Hematopoietic multipotent progenitor cell treated with erythropoietin and hydrocortisone succinate and interleukin-3 and kit ligand, for 8 days (in vitro differentiated cells): ENCODE data around the gene SPP1.
"Not testable (repeated sequence)": the region's sequence is repeated elsewhere in the genome, so short reads cannot be mapped to it uniquely, and the experiment has no call there.

Experiments
- DNase-seq: peaks from one replicate; pipeline ENCODE4 v3.0.0-alpha.2; 2015

SPP1 gene

DNA sequence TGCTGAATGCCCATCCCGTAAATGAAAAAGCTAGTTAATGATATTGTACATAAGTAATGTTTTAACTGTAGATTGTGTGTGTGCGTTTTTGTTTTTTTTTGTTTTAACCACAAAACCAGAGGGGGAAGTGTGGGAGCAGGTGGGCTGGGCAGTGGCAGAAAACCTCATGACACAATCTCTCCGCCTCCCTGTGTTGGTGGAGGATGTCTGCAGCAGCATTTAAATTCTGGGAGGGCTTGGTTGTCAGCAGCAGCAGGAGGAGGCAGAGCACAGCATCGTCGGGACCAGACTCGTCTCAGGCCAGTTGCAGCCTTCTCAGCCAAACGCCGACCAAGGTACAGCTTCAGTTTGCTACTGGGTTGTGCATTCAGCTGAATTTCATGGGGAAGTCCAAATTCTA is at the start of gene SPP1:
TSS of gene SPP1 (plus strand) at position 249 of the 400 bp plus-strand sequence. CDS start 1,182 bp downstream, outside the sequence.
- DNase-seq: peak; percentile 27

DNA sequence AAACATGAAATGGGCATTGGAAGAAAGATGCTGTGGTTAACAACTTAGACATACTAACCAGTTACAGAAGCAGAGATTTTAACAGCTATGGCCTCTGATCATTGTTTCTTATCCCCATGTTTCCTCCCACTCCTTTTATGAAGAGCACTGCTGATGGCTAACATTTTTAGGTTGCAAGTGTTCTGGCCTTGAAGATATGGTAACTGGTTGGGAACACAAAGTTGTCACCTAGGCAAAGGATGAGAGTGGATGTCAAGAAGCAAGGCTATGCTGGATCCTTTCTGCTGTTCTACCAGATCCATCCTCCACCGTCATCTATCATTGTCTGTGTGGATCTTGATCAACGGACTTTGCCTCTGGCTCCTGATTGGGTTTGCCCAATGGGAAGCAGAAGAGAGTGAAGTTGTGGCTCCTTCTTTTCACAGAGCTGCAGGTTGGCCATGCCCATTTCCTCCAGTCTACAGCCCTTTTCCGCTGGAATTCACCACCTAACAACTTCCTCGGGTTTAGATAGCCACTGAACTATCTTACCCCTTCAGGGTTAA is 48.9 kb upstream of the SPP1 start:
- no peak for DNase-seq

DNA sequence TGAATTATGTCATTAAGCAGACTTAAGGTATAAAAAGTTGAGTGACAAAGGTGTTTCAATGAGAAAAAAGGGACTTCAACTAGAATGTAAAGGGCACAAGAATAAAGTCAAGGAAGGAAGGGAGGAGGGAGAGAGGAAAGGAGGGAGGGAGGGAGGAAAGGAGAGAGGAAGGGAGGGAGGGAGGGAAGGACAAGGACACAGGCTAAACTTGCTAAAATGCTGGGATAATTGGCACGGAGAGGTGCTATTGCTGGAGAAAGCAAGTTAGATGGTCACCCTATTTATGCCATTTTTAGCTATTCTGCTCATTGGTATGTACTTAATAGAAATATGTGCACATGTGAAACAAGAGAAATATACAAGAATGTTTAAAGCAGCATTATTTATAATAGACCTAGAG is 44.9 kb upstream of the SPP1 start:
- DNase-seq: no peak

DNA sequence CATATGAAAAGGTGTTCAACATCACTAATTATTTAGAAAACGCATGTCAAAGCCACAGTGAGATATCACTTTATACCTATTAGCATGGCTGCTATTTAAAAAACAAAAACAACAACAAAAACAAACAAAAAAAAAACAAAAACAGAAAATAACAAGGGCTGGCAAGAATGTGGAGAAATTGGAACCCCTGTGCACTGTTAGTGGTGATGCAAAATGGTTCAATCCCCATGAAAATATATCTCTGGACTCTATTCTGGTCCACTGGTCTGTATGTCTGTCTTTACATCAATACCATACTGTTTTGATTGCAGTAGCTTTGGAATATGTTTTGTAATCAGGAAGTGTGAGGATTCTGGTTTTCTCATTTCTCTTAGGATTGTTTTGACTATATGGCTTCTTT is 43.6 kb upstream of the SPP1 start:
- no peak for DNase-seq

DNA sequence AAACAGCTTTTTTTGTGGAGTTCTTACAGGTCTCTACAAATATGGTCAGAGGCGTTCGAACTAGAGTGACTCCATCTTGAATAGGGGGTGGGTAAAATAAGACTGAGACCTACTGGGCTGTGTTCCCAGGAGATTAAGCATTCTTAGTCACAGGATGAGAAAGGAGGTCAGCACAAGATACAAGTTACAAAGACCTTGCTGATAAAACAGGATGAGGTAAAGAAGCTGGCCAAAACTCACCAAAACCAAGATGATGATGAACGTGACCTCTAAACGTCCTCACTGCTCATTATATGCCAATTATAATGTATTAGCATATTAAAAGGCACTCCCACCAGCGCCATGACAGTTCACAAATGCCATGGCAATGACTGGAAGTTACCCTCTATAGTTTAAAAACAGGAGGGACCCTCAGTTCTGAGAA is 42.8 kb upstream of the SPP1 start:
- no peak for DNase-seq

DNA sequence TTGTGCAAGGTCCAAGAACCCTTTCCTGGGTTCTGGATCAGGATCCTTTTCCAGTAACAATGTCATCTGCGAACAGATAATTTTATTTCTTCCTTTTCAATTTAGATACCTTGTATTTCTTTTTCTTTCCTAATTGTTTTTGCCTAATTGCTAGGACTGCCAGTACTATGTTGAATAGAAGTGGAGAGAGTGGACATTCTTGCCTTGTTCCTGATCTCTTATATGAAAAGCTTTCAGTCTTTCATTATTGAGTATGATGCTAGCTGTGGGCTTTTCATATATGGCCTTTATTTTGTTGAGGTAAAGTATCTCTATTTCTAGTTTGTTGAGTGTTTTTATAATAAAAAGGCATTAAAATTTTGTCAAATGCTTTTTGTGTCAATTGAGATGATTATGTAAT is 42.2 kb upstream of the SPP1 start:
- DNase-seq: no peak

DNA sequence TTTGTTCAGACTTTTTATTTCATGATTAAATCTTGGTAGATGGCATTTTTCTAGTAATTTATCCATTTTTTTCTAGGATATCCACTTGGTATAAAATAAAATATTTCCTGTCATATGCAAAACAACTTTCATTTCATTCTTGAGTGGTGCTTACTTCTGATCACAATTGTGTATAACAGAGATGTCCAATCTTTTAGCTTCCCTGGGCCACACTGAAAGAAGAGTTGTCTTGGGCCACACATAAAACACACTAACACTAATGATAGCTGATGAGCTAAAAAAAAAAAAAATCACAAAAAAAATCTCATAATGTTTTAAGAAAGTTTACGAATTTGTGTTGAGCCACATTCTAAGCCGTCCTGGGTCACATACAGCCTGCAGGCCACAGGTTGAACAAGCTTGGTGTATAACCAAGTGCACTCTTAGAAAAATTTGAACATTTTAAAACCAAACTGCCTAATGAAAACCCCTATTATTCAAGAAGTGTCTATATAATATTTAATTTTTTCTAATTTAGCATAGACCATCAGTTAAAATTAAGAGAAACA is 41.3 kb upstream of the SPP1 start:
- DNase-seq: no peak

DNA sequence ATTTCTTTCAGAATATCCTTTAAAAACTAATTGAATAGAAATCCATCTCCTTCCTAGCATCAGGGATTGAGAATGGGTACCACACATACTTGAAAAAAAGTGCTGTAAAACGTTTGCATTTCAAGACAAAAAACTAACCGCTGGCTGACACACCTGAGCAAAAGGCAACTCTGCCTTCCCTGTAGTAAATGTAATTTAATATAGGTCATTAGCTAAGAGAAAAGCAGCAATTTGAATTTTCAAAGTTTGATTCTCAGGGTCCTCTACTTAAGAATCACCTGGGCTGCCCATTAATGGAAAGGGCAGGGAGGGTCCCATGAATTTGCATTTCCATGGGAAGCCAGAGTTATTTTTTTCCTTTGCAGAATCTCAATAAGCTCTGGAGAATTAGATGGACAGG is 40.5 kb upstream of the SPP1 start:
- DNase-seq: no peak

DNA sequence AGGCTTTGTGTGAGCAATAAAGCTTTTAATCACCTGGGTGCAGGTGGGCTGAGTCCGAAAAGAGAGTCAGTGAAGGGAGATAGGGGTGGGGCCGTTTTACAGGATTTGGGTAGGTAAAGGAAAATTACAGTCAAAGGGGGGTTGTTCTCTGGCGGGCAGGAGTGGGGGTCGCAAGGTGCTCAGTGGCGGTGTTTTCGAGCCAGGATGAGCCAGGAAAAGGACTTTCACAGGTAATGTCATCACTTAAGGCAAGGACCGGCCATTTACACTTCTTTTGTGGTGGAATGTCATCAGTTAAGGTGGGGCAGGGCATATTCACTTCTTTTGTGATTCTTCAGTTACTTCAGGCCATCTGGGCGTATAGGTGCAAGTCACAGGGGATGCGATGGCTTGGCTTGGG is 39.6 kb upstream of the SPP1 start:
- not testable (repeated sequence) for DNase-seq

DNA sequence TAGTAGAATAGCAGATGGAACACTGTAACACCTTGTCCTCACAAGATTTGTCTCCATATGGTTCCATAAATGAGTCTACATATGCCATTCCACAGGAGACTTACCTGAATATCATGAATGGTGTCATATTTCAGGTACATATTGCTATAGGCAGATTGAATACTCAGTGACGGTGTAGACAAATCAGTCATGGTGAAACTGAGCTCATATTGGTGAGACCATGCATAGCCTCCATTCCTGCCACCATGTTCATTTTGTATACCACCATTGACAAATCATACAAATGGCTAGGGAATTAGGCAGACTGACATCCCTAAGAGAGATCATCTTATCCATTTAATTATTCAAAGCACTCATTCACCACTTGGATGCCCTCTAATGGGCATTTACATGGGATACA is 38.0 kb upstream of the SPP1 start:
- no peak for DNase-seq

DNA sequence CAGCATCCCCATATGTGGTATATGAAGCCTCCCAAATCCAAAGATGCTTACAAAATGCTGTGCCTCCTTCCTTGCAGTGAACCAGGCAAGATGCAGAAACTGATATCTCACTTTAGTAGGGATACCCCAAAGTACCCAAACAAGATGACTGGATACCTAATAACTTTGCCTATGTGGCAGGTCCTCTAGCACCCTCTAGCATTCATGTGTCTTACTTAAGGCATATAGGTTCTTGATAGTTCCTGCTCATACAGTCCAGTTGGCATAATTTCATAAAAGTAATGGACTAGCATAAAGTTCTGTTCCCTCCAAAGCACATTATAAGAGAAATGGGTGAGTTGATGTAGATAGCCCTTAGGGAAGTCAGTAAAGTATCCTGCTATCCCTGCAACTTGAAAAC is 36.8 kb upstream of the SPP1 start:
- DNase-seq: no peak

DNA sequence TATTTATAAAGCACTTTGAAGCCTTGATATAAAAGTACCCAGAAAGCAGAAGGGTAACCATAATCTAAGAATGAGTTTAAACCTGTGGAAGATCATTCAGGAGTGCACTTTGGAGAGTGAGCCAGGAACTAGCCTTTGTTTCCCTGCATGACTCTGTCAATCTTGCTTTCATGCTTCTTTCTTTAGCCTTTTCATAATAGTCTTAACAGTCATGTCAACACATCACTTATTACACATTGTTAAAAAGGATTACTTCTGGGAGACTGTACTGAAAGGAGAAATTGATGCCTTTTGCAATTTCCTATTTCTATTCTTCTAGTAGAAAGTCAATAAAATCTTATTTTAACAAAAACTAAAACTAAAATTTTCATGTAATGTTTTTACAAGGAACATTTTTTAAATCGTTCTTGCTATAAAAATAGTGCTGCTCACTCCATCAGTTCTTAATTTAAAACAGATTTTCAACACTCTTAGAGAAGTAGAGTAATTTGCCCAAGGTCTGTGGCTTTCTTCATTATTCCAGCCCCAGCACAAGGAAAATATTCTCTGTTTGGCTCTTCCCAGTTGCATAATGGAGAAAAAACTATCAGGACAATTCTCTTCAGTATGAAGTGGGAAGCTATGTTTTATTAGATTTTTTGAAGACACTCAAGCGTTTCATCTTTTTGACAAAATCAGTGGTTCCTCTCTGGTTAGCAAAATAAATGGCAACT is 35.4 kb upstream of the SPP1 start:
- DNase-seq: no peak

DNA sequence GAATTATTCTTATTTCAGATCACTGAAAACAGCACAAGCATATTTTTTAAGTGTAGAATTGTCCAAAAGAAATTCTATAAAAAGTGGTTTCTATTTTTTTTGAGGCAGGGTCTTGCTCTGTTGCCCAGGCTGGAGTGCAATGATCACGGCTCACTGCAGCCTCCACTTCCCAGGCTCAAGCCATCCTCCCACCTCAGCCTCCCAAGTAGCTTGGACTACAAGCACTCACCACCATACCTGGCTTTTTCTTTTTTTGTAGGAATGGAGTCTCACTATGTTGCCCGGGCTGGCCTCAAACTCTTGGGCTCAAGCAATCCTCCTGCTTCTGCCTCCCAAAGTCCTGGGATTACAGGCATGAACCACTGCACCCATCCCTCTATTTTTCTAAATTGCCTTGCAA is 34.7 kb upstream of the SPP1 start:
- DNase-seq: not testable (repeated sequence)

DNA sequence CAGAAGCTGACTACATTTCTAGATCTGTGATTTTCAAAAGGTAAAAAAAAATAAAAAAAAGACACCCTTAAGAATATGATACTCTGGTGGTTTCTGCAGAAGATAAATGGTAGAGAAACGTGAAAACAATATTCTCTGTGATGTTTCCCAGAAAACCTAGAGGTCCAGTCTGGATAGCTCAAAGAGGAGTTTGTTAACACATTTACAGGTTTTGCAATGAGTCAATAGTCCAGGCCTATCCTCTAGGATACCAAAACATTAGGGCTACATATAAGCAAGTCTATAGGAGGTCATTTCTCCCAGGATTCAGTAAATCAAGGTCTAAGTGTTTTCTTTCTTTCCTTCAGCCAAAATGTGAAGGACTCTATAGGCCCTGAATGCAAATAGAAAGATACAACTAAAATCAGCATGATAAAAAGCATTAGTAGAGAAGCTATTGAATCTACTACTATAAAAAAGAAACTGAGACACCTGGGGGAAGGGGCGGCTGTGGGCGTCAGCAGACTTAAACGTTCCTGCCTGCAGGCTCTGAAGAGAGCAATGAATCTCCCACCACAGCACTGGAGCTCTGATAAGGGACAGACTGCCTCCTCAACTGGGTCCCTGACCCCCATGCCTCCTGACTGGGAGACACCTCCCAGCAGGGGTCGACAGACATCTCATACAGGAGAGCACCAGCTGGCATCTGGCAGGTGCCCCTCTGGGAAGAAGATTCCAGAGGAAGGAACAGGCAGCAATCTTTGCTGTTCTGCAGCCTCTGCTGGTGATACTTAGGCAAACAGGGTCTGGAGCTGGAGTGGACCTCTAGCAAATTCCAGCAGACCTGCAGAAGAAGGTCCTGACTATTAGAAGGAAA is 33.7 kb upstream of the SPP1 start:
- no peak for DNase-seq

DNA sequence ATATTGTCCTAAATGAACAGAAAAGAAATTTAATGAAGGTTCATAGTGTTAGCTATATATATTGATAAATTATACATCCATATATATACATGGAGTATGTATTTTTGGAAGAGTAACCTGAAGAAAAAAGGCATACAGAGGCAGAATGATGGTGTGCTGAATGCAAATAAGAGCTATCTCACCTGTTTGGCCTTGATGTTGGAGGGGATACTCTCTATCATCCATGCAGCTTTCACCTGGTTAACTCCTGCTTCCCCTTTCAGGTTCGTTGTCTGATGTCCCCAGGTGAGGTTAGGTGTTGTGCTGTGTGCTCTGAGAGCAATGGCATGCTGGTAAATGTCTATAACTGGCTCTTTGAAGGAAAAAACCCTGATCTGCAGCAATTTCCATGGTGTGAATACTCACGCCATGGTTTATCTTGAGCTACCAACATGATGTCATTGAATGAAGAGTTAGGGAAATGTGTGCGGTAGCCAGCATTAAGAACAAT is 31.8 kb upstream of the SPP1 start:
- no peak for DNase-seq

DNA sequence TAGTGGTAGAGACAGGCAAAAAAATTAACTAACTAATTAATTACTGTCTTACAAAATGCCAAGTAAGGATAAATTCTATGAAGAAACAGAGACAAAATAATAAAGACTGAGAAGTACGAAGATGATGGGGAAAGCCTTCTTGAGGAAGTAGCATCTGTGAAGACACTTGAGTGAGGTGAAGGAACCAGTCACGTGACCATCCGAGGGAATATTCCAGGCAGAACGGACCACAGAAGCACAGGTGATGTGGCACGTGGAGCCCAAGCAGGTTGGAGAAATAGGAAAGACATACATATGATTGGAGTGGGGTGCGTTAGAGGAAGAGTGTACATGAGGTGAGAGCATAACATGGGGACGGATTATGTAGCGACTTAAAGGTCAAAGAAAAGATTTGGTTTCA is 30.5 kb upstream of the SPP1 start:
- no peak for DNase-seq

DNA sequence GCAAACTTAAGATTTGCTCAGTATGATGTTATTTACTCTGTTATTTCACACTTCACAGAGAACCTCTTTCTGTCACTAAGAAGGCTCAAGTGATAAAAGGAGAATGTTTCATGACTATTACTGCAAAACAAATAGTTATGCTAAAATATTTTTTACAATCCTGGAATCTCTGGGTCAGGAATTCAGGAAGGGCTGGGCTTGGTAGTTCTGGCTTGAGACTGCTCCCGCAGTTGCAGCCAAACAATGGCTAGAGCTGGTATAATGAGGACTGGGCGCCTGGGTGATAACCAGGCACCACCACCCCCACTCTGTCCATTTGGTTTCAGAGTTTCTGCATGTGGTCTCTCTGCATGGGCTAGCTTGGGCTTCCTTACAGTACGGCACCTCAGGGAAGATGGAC is 28.7 kb upstream of the SPP1 start:
- DNase-seq: no peak

DNA sequence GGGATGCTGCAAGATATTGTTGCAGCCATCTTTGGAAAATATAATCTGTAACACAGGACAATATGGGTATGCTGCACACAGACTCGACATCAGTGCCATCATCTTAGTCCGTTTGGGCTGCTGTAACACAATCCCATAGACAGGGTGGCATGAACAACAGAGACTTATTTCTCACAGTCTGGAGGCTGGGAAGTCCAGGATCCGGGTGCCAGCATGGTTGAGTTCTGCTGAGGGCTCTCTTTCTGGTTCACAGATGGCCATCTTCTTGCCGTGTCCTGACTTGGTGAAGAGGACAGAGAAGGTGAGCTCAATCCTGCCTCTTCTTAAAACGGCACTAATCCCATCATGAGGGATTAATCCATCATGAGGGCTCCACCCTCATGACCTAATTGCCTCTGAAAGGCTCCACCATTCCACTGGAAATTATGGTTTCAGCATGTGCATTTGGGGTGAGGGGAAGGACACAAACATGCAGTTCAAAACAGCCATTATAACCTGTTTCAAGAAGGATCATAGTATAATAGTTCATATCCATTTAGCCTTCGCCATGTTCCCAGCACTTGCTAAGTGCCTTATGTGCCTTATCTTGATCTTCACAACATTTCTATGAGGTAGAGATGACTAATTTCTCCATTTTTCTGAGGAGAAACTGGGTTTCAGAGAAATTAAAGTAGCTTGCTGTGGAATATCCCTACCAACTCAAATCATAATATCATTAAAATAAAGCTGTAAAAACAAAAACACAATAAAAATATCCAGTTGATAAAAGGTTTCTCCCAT is 27.9 kb upstream of the SPP1 start:
- DNase-seq: no peak

DNA sequence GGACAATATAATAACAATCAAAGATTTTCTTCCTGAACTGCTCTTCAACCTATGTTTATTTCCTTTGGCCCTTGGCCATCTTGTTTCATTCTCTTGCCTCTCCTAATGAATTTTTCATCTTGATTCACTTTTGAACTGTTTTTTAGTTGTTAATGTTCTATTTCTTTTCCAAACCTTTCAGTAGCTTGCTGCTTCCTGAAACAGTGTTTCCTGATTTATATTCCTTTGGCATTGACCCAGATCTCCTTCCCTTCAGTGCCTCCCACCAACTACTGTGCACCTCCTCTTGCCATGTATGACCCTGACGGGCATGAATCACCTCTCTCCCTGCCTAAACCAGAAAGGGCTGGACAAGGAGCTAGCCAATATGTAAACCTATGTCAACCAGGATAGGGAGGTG is 25.6 kb upstream of the SPP1 start:
- DNase-seq: no peak

DNA sequence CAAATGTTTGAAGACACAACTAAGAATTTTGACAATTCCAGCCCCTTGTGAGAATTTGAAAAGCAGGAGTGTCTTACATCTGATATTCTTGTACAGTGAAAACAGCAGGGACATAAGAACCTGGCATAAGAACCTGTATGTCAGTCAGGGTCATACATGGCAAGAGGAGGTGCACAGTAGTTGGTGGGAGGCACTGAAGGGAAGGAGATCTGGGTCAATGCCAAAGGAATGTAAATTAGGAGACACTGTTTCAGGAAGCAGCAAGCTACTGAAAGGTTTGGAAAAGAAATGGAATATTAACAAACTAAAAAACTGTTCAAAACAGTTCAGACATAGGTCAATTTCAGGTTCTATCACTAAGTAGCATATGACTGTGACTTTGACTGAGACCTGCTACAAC is 25.0 kb upstream of the SPP1 start:
- DNase-seq: no peak

DNA sequence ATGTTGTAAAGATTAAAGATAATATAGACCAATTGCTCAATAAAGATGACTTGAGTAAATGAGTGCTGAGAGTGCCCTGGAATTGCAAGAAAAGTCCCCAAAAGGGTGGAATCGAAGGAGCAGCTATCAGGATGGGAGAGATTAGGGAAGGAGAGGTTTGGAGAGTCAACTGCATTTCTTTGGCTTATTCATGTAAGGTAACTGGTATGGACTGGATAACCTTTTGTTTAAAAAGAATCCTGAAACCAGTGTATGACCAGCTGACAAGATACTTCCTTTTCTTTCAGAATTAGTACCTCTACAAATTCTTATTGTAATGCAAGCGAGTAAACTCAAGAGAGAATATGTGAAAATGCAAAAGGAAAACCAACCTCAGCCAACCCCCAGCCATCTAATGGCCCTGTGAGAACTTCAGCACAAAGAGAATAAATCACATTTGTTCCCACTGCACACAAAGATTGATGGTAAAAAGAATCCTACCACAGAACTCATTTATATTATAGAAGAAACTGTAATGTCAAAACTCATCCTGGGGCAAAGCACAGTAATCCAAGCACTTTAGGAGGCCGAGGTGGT is 24.5 kb upstream of the SPP1 start:
- no peak for DNase-seq

DNA sequence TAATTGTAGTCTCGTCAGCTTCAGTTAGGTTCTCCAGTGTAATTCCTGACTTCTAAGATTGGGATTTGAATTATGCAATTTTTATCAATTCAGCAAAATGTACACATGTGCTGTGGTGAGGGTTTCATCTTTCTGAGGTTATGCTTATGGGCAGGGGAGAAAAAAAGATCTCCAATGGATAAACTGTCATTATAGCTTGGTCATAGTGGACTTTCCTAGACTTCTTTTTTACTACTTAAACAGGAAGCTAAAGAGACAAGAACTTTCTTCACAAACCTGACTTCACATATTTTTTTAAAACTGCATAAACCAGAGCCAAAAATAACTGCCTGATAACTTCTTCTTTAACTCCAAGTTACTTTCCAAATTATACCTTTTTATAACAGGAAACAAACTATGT is 21.7 kb upstream of the SPP1 start:
- no peak for DNase-seq

DNA sequence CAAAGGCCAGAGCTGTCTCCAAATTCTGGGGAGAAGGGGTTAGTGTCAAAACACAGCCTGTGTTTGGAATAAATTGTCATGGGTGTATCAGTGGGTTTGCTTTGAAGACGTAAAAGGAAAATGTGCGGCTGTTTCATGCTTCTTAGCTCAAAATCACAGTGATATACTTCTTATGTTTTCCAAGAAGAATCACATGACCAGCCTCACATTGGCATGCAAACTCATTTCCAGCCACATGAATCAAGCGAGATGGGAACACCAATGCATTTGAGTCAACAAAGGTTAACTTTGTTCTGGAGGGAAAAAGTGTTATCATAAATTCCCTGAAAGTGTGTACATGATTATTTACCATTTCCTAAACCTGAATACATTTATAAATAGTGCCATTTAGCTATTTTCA is 19.0 kb upstream of the SPP1 start:
- no peak for DNase-seq
